Ramos (cell line): ENCODE data around the gene FLNA.
"Not testable (repeated sequence)": the region's sequence is repeated elsewhere in the genome, so short reads cannot be mapped to it uniquely, and the experiment has no call there.

ENCODE experiments used
- in situ Hi-C: fragments of 300-500 bp; cut with MboI; formaldehyde crosslinking; loops from one replicate; pipeline ENCODE4 v1.14.3; 2022; ENCODE audit warnings: low sequenced_read_pairs; ENCODE audit not compliant: unreplicated experiment

FLNA gene

DNA sequence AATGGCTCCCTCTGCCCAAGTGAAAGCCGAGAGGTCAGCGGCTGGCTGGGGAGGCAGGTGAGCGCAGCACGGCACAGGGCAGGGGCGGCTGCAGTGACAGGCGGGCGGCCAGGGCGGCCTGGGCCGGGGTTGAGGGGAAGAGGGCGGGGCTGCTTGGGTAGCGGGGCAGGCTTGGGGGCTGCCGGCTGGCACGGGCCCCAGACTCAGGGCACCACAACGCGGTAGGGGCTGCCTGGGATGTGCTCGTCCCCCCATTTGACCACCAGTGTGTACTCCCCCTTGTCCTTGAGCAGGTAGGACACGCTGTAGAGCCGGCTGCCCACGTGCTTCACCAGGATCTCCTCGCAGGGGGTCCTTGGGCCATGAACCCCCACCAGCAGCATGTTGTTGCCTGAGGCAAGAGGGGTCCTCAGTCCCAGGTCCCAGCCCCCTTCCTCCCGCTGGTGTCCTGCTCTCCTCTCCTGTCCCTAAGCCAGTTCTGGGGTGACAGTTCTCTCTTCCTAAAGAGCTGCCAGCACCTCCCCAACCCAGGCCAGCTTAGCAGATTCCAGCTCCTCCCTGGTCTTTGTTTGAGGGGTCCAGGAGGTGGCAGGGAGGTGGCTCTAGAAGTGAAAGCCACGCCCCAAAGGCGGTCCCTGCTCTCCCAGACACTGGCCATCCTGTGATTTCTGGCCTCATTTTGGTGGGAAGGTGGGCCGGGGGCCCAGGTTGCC, 25.6 kb downstream of the FLNA start:
- in situ Hi-C loops, result no loop called here

DNA sequence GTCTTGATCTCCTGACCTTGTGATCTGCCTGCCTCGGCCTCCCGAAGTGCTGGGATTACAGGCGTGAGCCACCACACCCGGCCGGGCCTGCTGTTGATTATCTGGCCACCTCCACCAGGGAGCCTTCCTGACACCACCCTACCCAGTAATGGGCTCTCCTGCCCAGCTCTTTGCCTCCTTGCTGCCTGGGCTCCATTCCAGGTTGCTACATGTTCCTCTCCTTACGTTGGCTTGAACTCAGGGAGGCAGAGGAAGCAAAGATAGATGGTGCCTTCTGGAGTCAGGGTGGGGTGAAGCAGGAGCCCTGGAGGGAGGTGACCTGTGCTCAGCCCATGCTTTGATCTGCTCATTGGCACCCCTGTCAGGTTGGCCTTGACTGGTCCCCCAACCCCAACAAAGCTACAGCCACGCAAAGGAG, 26.3 kb downstream of the FLNA start:
- in situ Hi-C loops, result no loop called here

GRCh38 chrX:154343620-154344019, 30.8 kb downstream of the FLNA start:
- in situ Hi-C loops, result not testable (repeated sequence)

DNA sequence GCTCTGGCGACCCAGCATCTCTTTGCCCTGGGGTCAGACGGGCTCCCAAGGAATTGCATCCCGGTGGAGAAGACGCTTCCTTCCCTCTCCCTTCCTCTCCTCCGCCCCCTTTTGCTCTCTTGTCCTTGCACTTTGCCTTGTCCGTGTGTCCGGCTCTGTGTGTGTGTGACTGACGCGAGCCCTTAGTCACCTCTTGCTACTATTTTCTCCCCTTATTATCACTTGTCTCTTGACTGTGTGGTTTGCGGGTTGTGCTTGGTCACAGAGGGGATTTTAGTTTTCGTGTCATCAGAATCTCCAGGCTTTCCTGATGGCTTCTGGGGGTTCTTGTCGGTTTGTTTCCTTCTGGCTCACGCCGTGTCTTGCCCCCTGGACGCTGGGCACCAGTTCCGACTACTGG, 31.4 kb downstream of the FLNA start:
- in situ Hi-C loops, result not testable (repeated sequence)

GRCh38 chrX:154341399-154342298, 32.8 kb downstream of the FLNA start:
- in situ Hi-C loops, result not testable (repeated sequence)

DNA sequence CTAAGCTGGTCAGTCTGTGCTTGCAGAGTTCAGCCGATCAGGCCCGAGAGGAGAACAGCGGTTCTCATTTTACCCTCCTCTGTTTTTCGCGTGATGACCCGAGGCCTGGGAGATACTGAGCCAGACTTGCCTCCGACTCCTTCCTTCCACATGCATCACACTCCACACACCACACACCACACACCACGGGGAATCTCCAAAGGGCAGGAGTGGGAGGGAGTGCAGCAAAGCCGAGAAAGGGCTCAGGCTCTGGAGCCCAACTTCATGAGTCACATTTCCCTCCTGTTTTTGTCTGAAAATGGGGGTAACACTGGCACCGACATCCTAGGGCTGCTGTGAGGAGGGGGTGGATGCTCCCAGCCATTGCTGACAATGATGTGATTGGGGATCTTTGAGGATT, 39.9 kb downstream of the FLNA start:
- in situ Hi-C loops, result no loop called here

DNA sequence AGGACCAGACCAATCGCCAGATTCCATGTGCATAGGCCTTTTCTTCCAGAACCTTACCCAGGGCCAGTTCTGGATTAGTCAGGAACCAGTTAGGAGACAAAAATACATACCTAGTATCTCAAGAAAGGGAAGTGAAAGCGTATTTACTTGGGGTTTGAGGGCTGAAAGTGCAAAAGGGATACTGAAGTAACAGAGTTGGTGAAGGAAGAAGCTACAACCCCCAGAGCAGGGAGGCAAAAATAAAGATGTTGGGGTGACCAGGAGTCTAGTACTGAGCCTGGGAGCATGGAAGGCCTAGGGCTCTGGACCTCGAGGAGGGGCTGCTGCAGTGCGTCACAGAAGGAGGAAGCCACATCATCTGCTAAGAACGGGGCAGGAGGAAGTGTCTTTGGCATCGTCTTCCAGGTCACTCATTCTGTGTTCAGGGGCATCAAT, 40.6 kb downstream of the FLNA start:
- in situ Hi-C loops, result no loop called here

DNA sequence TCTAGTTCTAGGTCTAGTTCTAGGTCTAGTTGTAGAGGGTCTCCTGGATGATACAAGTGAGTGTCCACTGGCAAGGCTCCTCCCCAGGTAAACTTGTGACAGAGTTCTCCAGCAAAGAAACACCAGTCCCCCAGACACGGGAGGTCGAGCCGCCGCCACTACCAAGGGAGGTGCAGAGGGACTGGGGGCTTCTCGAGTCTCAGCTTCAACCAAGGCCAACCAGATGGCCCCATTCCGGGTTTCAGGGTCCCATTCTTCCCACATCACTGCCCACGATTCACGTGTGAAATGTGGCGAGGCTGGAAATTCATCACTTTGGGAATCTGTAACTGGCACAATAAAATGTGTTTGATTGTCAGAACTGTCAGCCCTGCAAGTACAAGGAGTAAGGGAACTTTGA, 41.3 kb downstream of the FLNA start:
- in situ Hi-C loops, result no loop called here

- in situ Hi-C loops, result no loop called here
These were observed 41.9 kb downstream of the FLNA start for GRCh38 chrX:154332561-154332960.

DNA sequence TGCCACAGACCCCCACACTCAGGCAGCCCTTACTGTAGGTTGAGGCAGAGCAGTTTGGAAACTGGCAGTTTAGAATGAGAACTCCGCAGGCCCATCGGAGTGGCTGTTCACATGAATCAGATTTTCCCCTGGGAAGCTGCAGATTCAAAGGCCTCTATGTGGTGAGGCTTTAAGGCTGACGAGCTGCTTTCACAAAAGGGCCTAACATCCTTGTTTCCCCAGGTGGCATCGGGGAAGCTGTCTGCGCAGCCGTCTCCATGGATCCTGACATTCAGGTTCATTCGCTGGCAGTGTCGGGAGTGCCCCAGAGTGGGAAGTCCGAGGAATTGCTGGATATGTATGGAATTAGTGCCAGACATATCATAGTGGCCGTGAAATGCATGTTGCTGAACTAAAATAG, 45.1 kb downstream of the FLNA start:
- in situ Hi-C loops, result no loop called here

DNA sequence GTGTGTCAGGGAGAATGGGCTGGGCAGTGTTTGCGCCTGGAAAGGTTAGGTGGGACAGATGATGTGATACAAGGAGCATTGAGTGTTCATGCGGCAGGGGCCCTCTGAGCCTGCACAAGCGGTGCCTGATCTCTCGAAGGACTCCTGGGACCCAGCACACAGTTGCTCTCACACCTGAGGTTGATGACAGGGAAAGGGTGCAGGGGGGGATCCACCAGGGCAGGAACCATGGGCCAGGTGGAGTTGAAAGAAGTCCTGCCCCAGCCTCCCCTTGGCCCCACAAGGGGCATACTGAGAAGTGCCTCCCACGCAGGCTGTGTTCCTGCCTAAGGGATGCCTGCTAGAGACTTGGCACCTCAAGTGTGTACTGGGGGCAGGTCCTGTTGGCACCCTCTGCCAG, 45.8 kb downstream of the FLNA start:
- in situ Hi-C loops, result no loop called here

GRCh38 chrX:154327038-154327820, 47.2 kb downstream of the FLNA start:
- in situ Hi-C loops, result no loop called here

DNA sequence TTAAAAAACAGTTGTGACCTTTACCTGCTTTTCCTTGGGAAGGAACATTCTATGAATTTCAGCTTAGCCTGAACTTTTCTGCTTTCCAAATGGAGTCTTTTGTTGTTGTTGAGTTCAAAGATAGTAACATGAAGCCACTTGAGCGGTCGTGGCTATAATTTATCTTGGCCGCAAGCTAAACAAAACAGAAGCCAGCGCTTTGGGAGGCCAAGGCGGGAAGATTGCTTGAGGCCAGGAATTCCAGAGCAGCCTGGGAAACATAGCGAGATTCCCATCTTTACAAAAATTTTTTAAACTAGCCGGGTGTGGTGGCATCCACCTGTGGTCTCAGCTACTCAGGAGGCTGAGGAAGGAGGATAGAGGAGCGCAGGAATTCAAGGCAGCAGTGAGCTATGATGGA, 48.9 kb downstream of the FLNA start:
- in situ Hi-C loops, result no loop called here

- in situ Hi-C loops, result no loop called here
These were observed 50.9 kb downstream of the FLNA start for GRCh38 chrX:154323537-154323936.

GRCh38 chrX:154322890-154323289, 51.5 kb downstream of the FLNA start:
- in situ Hi-C loops, result no loop called here

DNA sequence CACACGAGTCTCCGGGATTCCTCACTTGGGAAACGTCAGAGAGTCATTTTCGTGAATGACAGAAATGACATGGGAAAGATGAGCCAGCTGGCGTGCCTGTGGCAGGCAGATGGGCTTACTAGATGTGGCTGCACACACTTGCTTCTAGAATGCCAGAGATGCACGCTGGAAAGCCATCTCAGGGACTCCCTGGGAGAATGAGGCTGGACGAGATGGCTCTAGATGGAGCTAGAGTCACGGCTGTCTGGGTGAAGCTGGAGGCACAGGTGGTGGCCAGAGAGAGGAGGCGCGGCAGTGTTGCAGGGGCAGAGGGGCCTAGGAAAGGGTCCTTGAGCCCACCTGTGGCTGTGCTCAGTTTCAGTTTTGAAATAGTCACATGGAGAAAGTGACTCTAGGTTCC, 52.8 kb downstream of the FLNA start:
- in situ Hi-C loops, result no loop called here

GRCh38 chrX:154321152-154321551, 53.3 kb downstream of the FLNA start:
- in situ Hi-C loops, result no loop called here

GRCh38 chrX:154320406-154320805, 54.0 kb downstream of the FLNA start:
- in situ Hi-C loops, result no loop called here

DNA sequence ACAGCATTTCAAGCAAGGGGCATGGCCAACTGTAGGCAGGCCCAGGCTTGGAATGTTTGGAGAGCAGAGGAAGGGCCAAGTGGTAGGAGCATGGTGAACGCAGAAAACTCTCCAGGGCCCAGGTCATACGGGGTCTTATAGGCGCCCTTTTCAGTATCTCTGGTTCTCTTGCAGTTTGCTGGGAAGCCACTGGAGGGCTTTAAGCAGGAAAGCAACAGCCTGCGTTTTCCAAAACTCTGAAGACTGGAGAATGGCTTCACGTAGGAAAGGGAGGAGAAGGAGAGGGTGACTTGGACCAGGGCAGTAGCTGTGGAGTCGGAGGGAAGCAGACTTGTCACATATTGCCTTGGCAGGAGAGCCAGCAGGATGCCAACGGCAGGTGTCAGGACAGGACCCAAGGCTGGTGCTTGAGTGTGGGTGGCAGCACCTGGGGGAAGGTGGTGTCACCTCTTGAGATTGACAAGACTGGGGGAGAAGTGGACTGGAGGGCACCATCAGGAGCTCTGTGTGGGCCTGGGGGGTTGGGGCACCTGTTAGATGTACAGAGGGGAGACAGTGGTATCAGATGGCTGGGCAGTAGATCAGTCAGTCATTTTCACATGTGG, 56.9 kb downstream of the FLNA start:
- in situ Hi-C loops, result no loop called here

GRCh38 chrX:154315416-154315815, 59.0 kb downstream of the FLNA start:
- in situ Hi-C loops, result no loop called here
